Measurements from ENCODE around the gene SCN3A. TPM values are rescaled to one million over a fixed set of nuclear protein-coding genes. Genes with fewer than 3 reads are reported as not detected.

Gene SCN3A
- total and polyA plus RNA-seq, 2 of the 4 experiments (the other 2 are of a cell fraction) = 0.26 to 0.90 TPM

DNA sequence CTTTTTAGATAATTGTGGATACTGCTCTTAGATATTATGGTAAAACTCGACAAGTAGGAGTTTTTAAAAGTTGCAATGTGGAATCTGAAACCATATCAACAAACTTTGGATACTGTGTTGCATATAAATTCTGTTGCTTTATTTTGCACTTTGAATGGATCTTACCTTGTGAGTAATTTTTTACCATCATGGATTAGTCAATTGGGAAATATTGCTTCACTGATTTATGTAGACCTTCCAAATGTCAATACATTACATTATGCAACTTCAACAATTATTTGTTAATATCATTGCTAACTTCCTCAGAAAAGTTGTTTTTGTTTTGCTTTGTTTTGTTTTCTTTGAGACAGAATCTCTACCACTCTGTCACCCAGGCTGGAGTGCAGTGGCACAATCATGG, 146.5 kb downstream of the SCN3A start:
- Histone ChIP-seq H4K91ac (ENCODE audit: insufficient read depth, low read depth, low read length) (no peak overlapping the region), H2AK5ac (ENCODE audit: low read depth, low read length) (no peak overlapping the region), H4K5ac (ENCODE audit: low read depth, low read length) (no peak overlapping the region), H2BK5ac (ENCODE audit: low read depth, low read length, poor library complexity, severe bottlenecking) (no peak overlapping the region), H3K4ac (ENCODE audit: low read depth, low read length) (no peak overlapping the region), H3K4me2 (ENCODE audit: low read depth, low read length) (no peak overlapping the region), H3K9me1 (ENCODE audit: insufficient read depth, low read length) (no peaks in the 10 kb centered on the region), H3K56ac (ENCODE audit: extremely low read depth, insufficient read depth, low read length) (no peak overlapping the region), H4K20me1 (ENCODE audit: insufficient read depth, low read length) (no peaks in the 10 kb centered on the region), H3K14ac (replicated peaks; ENCODE audit: low read depth, low read length) (no peak overlapping the region), H3K27ac (ENCODE audit: insufficient read depth, low read length) (no peak overlapping the region), H3K4me1 (ENCODE audit: control insufficient read depth, insufficient read depth, low read length) (no peaks in the 10 kb centered on the region), H3K23ac (ENCODE audit: low read depth, low read length) (no peak overlapping the region), H2AFZ (replicated peaks; ENCODE audit: low read length, poor library complexity) (no peak overlapping the region), H2BK120ac (ENCODE audit: low read depth, low read length) (no peak overlapping the region), H2AK9ac (replicated peaks; ENCODE audit: low read depth, low read length, poor library complexity) (no peak overlapping the region), H3K27me3 (ENCODE audit: control insufficient read depth, insufficient read depth, low read length) (no peaks in the 10 kb centered on the region), H2BK20ac (ENCODE audit: low read depth, low read length) (no peak overlapping the region), H3K9ac (ENCODE audit: low read depth, low read length) (no peak overlapping the region), H3K36me3 (ENCODE audit: control insufficient read depth, insufficient read depth, low read length) (no peaks in the 10 kb centered on the region), H3K18ac (ENCODE audit: low read depth, low read length) (no peak overlapping the region), H2BK15ac (ENCODE audit: low read depth, low read length) (no peak overlapping the region), H3K79me1 (ENCODE audit: low read depth in 1 of 2, low read length in 2 of 2) (no peaks in the 10 kb centered on the region), H3K9me3 (ENCODE audit: control insufficient read depth, insufficient read depth, low read length) (no peaks in the 10 kb centered on the region), H3K4me3 (ENCODE audit: insufficient read depth, low read depth, low read length) (no peak overlapping the region), H4K8ac (ENCODE audit: low read depth in 2 of 2, low read length in 2 of 2) (no peak overlapping the region)
- TF ChIP-seq RFX5 (IDR thresholded peaks at IDR 0.05; ENCODE audit: low read depth, low read length) (no peak), MXI1 (IDR thresholded peaks at IDR 0.05; ENCODE audit: borderline replicate concordance, low read depth, low read length) (no peak), POLR2A (IDR thresholded peaks at IDR 0.05; ENCODE audit: low read depth, low read length) (no peak)
- intact Hi-C loops (cut with micrococcal nuclease) (no loop called here), in situ Hi-C loops (cut with MboI; ENCODE audit: low sequenced_read_pairs) (no loop called here), dilution Hi-C loops (cut with HindIII; ENCODE audit: low sequenced_read_pairs, unreplicated experiment) (no loop called here)
- CTCF ChIA-PET = no interaction called here
- WGBS, 2 experiments (ENCODE audit: extremely low coverage in 2 of 2, insufficient read length in 1 of 2) = no CpG with 5 or more reads among the region's 1 CpG
- DNase-seq (no peak), ATAC-seq (ENCODE audit: low read depth) (no peak)
- no TSS peak for BruUV-seq (replicated peaks)
- POLR2A ChIA-PET (ENCODE audit: unreplicated experiment) = no interaction called here

All from IMR-90 (cell line).